Measurements from ENCODE around the gene FOXP1. TPM values are rescaled to one million over a fixed set of nuclear protein-coding genes. Genes with fewer than 3 reads are reported as not detected.
A peak's percentile ranks its signal among the peaks of the same experiment; 100 is the strongest.

Gene FOXP1
- total and polyA plus RNA-seq, 9 of the 15 experiments (the other 6 are each of a cell fraction or from before 2014, with no cell fraction given), result 7.7 to 34.5 (median 13.7) TPM

GRCh38 chr3:71208211-71209095 is 375.1 kb downstream of the FOXP1 start (continued):
- TF ChIP-seq THRA (IDR thresholded peaks at IDR 0.05) (no peak), DACH1 (IDR thresholded peaks at IDR 0.05; ENCODE audit: partially characterized antibody) (peak; percentile 30), FOXK2 (conservative IDR thresholded peaks at IDR 0.05 in 1 of 2, IDR thresholded peaks at IDR 0.05 in 1 of 2; ENCODE audit: low read depth in 2 of 2) (peak; percentile 41 to 65; a peak in 2 of 4 replicates), SRSF7 (optimal IDR thresholded peaks at IDR 0.05; ENCODE audit: low read depth, low read length) (no peak), PREB (CRISPR knock-in tag; IDR thresholded peaks at IDR 0.05) (no peak), ZNF311 (CRISPR knock-in tag; IDR thresholded peaks at IDR 0.05) (no peak), MCM3 (IDR thresholded peaks at IDR 0.05) (no peak), HNRNPUL1 (IDR thresholded peaks at IDR 0.05; ENCODE audit: low read length) (no peak), XRCC4 (IDR thresholded peaks at IDR 0.05; ENCODE audit: extremely low read depth, insufficient read depth, insufficient read length) (no peak), SNAPC5 (CRISPR knock-in tag; IDR thresholded peaks at IDR 0.05) (no peak), THRB (CRISPR knock-in tag; conservative IDR thresholded peaks at IDR 0.05) (no peak), SETDB1 (IDR thresholded peaks at IDR 0.05; ENCODE audit: low read length) (no peak), ZNF280B (CRISPR knock-in tag; IDR thresholded peaks at IDR 0.05) (no peak), NCOA1 (IDR thresholded peaks at IDR 0.05; ENCODE audit: low read depth) (no peak), EP400 (IDR thresholded peaks at IDR 0.05) (peak; percentile 39; the same call in 1 of the 2 replicates), ZNF449 (CRISPR knock-in tag; IDR thresholded peaks at IDR 0.05) (no peak), SIN3A (IDR thresholded peaks at IDR 0.05; ENCODE audit: borderline replicate concordance in 2 of 2, control insufficient read depth in 1 of 2, low read depth in 2 of 2, low read length in 2 of 2) (no peak), ID3 (CRISPR knock-in tag; IDR thresholded peaks at IDR 0.05) (no peak), ID3 (tag; IDR thresholded peaks at IDR 0.05) (0 out of 2 replicates have a peak, but pooled peaks have one; percentile 37), POLR2B (IDR thresholded peaks at IDR 0.05; ENCODE audit: low read depth, partially characterized antibody) (no peak)
